B cell (primary cell): ENCODE measurements around the gene ICOSLG. TPM values are rescaled to one million over a fixed set of nuclear protein-coding genes. Genes with fewer than 3 reads are reported as not detected.
"Not testable (repeated sequence)": the region's sequence is repeated elsewhere in the genome, so short reads cannot be mapped to it uniquely, and the experiment has no call there.

Experiments
- ATAC-seq: fragments of 200-7000 bp; cut with Tn5 transposase; one replicate; pipeline ENCODE4 v1.10.0; 2021; ENCODE audit warnings: low read depth, mild to moderate bottlenecking, moderate number of reproducible peaks, moderate library complexity
- CTCF ChIA-PET: fragments of 350-600 bp; sonication (Branson Sonifier 250); formaldehyde crosslinking; loops from one replicate; lab custom pipeline; 2021; ENCODE audit warnings: antibody characterized with exemption, inconsistent platforms; lab: Charles Lee
- POLR2A ChIA-PET: fragments of 350-600 bp; sonication (Branson Sonifier 250); formaldehyde crosslinking; loops from one replicate; lab custom pipeline; 2021; ENCODE audit warnings: antibody characterized with exemption; lab: Charles Lee
- DNase-seq: peaks from one replicate; pipeline ENCODE4 v3.0.0; 2013
- H2AFZ ChIP-seq: 2 replicates; pipeline ENCODE4 v1.6.1; 2012; ENCODE audit warnings: mild to moderate bottlenecking, low read depth, low read length; ENCODE audit not compliant: insufficient read depth, poor library complexity, severe bottlenecking
- H3K27ac ChIP-seq, 2 donors: 1 replicate in 1 of 2; 2 replicates in 1 of 2; pipeline ENCODE4 v1.5.1; 2012 to 2013; ENCODE audit warnings: low read length in 2 of 2, mild to moderate bottlenecking in 2 of 2, moderate library complexity in 1 of 2
- H3K27me3 ChIP-seq, 4 experiments: fragments of 200-600 bp in 1 of 4; sonication (generic) in 1 of 4; replicated peaks in 1 of 4; 1 replicate in 2 of 4; 2 replicates in 2 of 4; pipeline versions ENCODE4 v1.6.1 to v1.7.0; 2013 to 2016; ENCODE audit warnings: low read length in 3 of 4, mild to moderate bottlenecking in 2 of 4, mixed read lengths in 1 of 4, moderate library complexity in 1 of 4; ENCODE audit not compliant: insufficient read depth in 4 of 4, control insufficient read depth in 3 of 4; ENCODE audit errors: control extremely low read depth in 1 of 4
- H3K36me3 ChIP-seq, 2 experiments: replicated peaks in 1 of 2; 1 replicate in 1 of 2; 2 replicates in 1 of 2; pipeline versions ENCODE4 v1.6.1 to v1.7.1; 2013; ENCODE audit warnings: low read length in 1 of 2; ENCODE audit not compliant: insufficient read depth in 2 of 2, control insufficient read depth in 1 of 2; ENCODE audit errors: control extremely low read depth in 1 of 2, extremely low read depth in 1 of 2
- H3K4me1 ChIP-seq, 2 donors: fragments of 200-600 bp in 1 of 2; sonication (generic) in 1 of 2; 1 replicate in 1 of 2; 2 replicates in 1 of 2; pipeline versions ENCODE4 v1.5.1 to v1.6.1; 2013 to 2017; ENCODE audit warnings: low read length in 2 of 2; ENCODE audit not compliant: control insufficient read depth in 2 of 2, insufficient read depth in 2 of 2
- H3K4me2 ChIP-seq: replicated peaks from 2 replicates; pipeline ENCODE3; 2012; ENCODE audit warnings: mild to moderate bottlenecking, low read depth, low read length; ENCODE audit not compliant: poor library complexity, severe bottlenecking
- H3K4me3 ChIP-seq, 5 experiments: fragments of 200-600 bp in 1 of 5; sonication (generic) in 1 of 5; 1 replicate in 3 of 5; 2 replicates in 2 of 5; pipeline versions ENCODE4 v1.5.1 to v1.7.0; 2011 to 2016; ENCODE audit warnings: low read length in 4 of 5, mild to moderate bottlenecking in 4 of 5, low read depth in 2 of 5, control low read depth in 1 of 5, moderate library complexity in 1 of 5; ENCODE audit not compliant: insufficient read depth in 1 of 5; ENCODE audit errors: control extremely low read depth in 1 of 5, extremely low read depth in 1 of 5
- H3K79me2 ChIP-seq: fragments of 200-600 bp; sonication (generic); one replicate; pipeline ENCODE4 v1.6.0; 2016; ENCODE audit warnings: low read length; ENCODE audit not compliant: control insufficient read depth, insufficient read depth
- H3K9ac ChIP-seq: fragments of 200-600 bp; sonication (generic); 2 replicates; pipeline ENCODE4 v1.6.1; 2017; ENCODE audit warnings: mild to moderate bottlenecking, low read length, moderate library complexity
- H3K9me3 ChIP-seq, 3 donors: one replicate each; pipeline versions ENCODE4 v1.6.1 to v1.7.1; 2013; ENCODE audit warnings: low read length in 2 of 3; ENCODE audit not compliant: control insufficient read depth in 2 of 3, insufficient read depth in 1 of 3; ENCODE audit errors: control extremely low read depth in 1 of 3
- H4K20me1 ChIP-seq: 2 replicates; pipeline ENCODE4 v1.6.0; 2012; ENCODE audit warnings: mild to moderate bottlenecking, low read length; ENCODE audit not compliant: insufficient read depth, control insufficient read depth, poor library complexity, severe bottlenecking
- H3K27ac Mint-ChIP-seq: one replicate; pipeline ENCODE4 v1.8.0; 2021; ENCODE audit warnings: mixed read lengths
- H3K27me3 Mint-ChIP-seq: one replicate; pipeline ENCODE4 v1.8.0; 2021; ENCODE audit warnings: mixed read lengths
- H3K4me1 Mint-ChIP-seq: one replicate; pipeline ENCODE4 v1.8.0; 2021; ENCODE audit warnings: mixed read lengths
- H3K4me3 Mint-ChIP-seq: one replicate; pipeline ENCODE4 v1.8.0; 2021; ENCODE audit warnings: mixed read lengths
- H3K9me3 Mint-ChIP-seq: one replicate; pipeline ENCODE4 v1.8.0; 2022; ENCODE audit warnings: mixed read lengths; ENCODE audit not compliant: insufficient read depth
- WGBS: methylation state at CpG from one replicate; pipeline ENCODE4 v1.1.5; 2013; ENCODE audit warnings: missing lambda C conversion rate; ENCODE audit not compliant: insufficient coverage; 5-methylcytosine and 5-hydroxymethylcytosine counted together
- intact Hi-C: fragments of 100-400 bp; cut with micrococcal nuclease; formaldehyde crosslinking; loops from one replicate; pipeline ENCODE4 v1.10.0; 2022
- polyA plus RNA-seq: library from polyadenylated mRNA; depleted of rRNA; stranded (reverse); fragments of >200 nt; gene quantifications from 2 replicates; pipeline ENCODE4 v1.2.3, GENCODE V29; 2012
- total RNA-seq, 2 donors: library from RNA; stranded (reverse); fragments of 120-200 nt in 1 of 2; gene quantifications; 1 replicate in 1 of 2; 2 replicates in 1 of 2; pipeline versions ENCODE4 v1.2.3 to v1.2.4, GENCODE V29; 2013 to 2022

Gene ICOSLG
- total and polyA plus RNA-seq, 2 donors (not counting 1 experiment from before 2014, with no cell fraction given): 40.2 to 124 TPM

DNA sequence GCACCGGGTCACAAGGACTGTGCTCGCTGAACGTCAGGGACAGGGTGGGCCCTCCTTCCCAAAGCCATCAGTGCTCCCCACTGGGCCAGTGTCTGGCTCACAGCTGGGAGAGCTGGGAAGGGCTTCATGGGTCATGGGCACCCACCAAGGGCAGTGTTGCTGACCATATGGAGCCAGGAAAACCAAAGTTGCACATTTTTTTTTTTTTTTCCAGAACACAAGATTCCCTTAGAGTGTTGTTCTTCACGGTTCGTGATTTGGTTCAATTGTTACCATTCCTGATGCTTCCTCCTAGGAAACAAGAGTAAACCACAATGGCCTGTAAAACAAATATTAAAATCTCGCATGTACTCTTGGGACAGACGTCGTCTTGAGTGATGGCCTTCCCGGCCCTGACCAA lies 45.9 kb downstream of the ICOSLG start:
- peaks cover 0 to 12% of the 10 kb centered on the region in 2 donors for H3K4me1 ChIP-seq
- no CpG with 5 or more reads among the region's 9 CpGs for WGBS
- H3K9me3 Mint-ChIP-seq, H3K27ac Mint-ChIP-seq, H3K4me2 ChIP-seq, H3K4me3 ChIP-seq, H3K27ac ChIP-seq, H4K20me1 ChIP-seq, CTCF ChIA-PET, H3K79me2 ChIP-seq, H3K9ac ChIP-seq, H3K27me3 Mint-ChIP-seq, ATAC-seq, H3K9me3 ChIP-seq, H2AFZ ChIP-seq, intact Hi-C loops, POLR2A ChIA-PET, H3K27me3 ChIP-seq, DNase-seq, H3K36me3 ChIP-seq, H3K4me3 Mint-ChIP-seq: not testable (repeated sequence)
- H3K4me1 Mint-ChIP-seq: peaks cover 14% of the 10 kb centered on the region

DNA sequence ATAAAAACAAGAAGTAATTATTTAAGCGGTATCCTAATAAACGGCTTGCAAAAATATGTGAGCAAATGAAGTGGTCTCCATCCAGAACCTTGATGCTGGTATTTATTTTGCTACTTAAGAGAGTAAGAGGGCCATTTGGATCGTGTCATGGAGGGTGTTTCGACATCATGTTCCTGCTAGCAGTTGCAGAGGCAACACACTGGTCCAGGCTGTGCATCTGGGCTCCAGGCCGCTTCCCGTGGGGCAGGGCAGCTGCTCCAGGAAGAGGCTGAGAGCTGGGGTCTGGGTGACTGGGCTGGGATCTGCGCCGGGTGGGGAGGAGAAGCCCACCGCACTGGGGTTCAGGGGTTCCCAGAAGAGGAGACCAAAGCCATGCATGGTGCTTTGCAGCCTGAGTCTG lies 46.3 kb downstream of the ICOSLG start:
- H3K27me3 ChIP-seq, H4K20me1 ChIP-seq, POLR2A ChIA-PET, H3K9ac ChIP-seq, ATAC-seq, intact Hi-C loops, H3K36me3 ChIP-seq, H2AFZ ChIP-seq, H3K4me1 Mint-ChIP-seq, H3K27ac Mint-ChIP-seq, H3K9me3 ChIP-seq, H3K27me3 Mint-ChIP-seq, H3K79me2 ChIP-seq, DNase-seq, CTCF ChIA-PET, H3K9me3 Mint-ChIP-seq, H3K27ac ChIP-seq, H3K4me3 ChIP-seq, H3K4me3 Mint-ChIP-seq, H3K4me2 ChIP-seq: not testable (repeated sequence)
- peaks cover 0 to 12% of the 10 kb centered on the region in 2 donors for H3K4me1 ChIP-seq
- no CpG with 5 or more reads among the region's 9 CpGs for WGBS

DNA sequence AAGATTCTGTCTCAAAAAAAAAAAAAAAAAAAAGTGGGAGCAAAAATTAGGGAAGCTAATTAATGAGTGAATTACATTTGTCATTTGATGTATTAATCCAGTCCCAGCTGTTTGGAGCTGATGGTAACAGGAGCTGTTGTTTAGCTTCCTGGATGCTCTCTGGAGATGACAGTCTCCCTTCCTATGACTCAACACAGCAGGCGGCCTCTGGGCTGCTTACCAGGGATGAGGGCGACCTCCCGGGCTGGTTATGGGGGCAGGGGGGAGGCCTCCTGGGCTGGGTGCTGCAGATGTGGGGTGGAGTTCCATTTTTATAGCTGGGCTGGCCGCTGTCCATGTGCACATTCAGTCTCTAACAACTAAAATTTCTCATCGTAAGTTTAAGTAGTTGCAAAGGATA lies 47.6 kb downstream of the ICOSLG start:
- POLR2A ChIA-PET: not testable (repeated sequence)

GRCh38 chr21:44190349-44191271 lies 50.1 kb downstream of the ICOSLG start:
- H2AFZ ChIP-seq, H3K4me1 Mint-ChIP-seq, H3K27ac Mint-ChIP-seq, H3K4me2 ChIP-seq, H3K36me3 ChIP-seq, intact Hi-C loops, H3K4me1 ChIP-seq, H3K4me3 ChIP-seq, DNase-seq, H3K27ac ChIP-seq, H3K79me2 ChIP-seq, CTCF ChIA-PET, H3K9me3 Mint-ChIP-seq, H3K27me3 Mint-ChIP-seq, H3K9ac ChIP-seq, H3K27me3 ChIP-seq, ATAC-seq, POLR2A ChIA-PET, H3K9me3 ChIP-seq, H3K4me3 Mint-ChIP-seq, H4K20me1 ChIP-seq: not testable (repeated sequence)
- WGBS: 100% methylated on average over 3 of the region's 12 CpGs

More for the DNA sequence above, 47.6 kb downstream of the ICOSLG start:
- intact Hi-C loops, H3K27me3 ChIP-seq, H3K36me3 ChIP-seq, CTCF ChIA-PET, H3K9me3 Mint-ChIP-seq, H3K9me3 ChIP-seq, H3K4me1 Mint-ChIP-seq, H3K27me3 Mint-ChIP-seq, DNase-seq, H3K4me3 ChIP-seq, H3K27ac ChIP-seq, H3K4me2 ChIP-seq, H3K9ac ChIP-seq, H2AFZ ChIP-seq, H3K27ac Mint-ChIP-seq, H4K20me1 ChIP-seq, ATAC-seq, H3K4me3 Mint-ChIP-seq, H3K79me2 ChIP-seq: not testable (repeated sequence)
- WGBS: no CpG with 5 or more reads among the region's 5 CpGs
- peaks cover 0 to 12% of the 10 kb centered on the region in 2 donors for H3K4me1 ChIP-seq
